ENCODE results near the gene SGMS1.
"Not testable (repeated sequence)": the region's sequence is repeated elsewhere in the genome, so short reads cannot be mapped to it uniquely, and the experiment has no call there.

The SGMS1 gene

GRCh38 chr10:50281210-50281966, 342.4 kb downstream of the SGMS1 start:
- no peak for TF ChIP-seq CTCF (conservative IDR thresholded peaks at IDR 0.05; ENCODE audit: low read length)
- no peak overlapping the region for H3K4me3 ChIP-seq (ENCODE audit: low read length)
- DNase-seq (ENCODE audit: low read depth) = no peak

- no peak for DNase-seq (ENCODE audit: low read depth)
- H3K4me3 ChIP-seq (ENCODE audit: low read length) = no peak overlapping the region
- TF ChIP-seq CTCF (conservative IDR thresholded peaks at IDR 0.05; ENCODE audit: low read length) = no peak
Observed at GRCh38 chr10:50280049-50280841, 343.5 kb downstream of the SGMS1 start.

- H3K4me3 ChIP-seq (ENCODE audit: low read length) = no peak overlapping the region
- TF ChIP-seq CTCF (conservative IDR thresholded peaks at IDR 0.05; ENCODE audit: low read length) = no peak
- DNase-seq (ENCODE audit: low read depth) = no peak
Observed at GRCh38 chr10:50279489-50279888, 344.3 kb downstream of the SGMS1 start.

- H3K4me3 ChIP-seq (ENCODE audit: low read length) = no peak overlapping the region
- DNase-seq (ENCODE audit: low read depth) = no peak
- peak; percentile 57 for TF ChIP-seq CTCF (conservative IDR thresholded peaks at IDR 0.05; ENCODE audit: low read length)
Observed at GRCh38 chr10:50275650-50276235, 348.0 kb downstream of the SGMS1 start.

- DNase-seq (ENCODE audit: low read depth) = no peak
- no peak for TF ChIP-seq CTCF (conservative IDR thresholded peaks at IDR 0.05; ENCODE audit: low read length)
- H3K4me3 ChIP-seq (ENCODE audit: low read length) = no peak overlapping the region
Observed at GRCh38 chr10:50272531-50272930, 351.2 kb downstream of the SGMS1 start.

GRCh38 chr10:50271564-50272250, 352.0 kb downstream of the SGMS1 start:
- TF ChIP-seq CTCF (conservative IDR thresholded peaks at IDR 0.05; ENCODE audit: low read length) = no peak
- no peak overlapping the region for H3K4me3 ChIP-seq (ENCODE audit: low read length)
- DNase-seq (ENCODE audit: low read depth) = no peak

GRCh38 chr10:50267877-50268276, 355.9 kb downstream of the SGMS1 start:
- DNase-seq (ENCODE audit: low read depth); H3K4me3 ChIP-seq (ENCODE audit: low read length): not testable (repeated sequence)

- DNase-seq (ENCODE audit: low read depth); H3K4me3 ChIP-seq (ENCODE audit: low read length): not testable (repeated sequence)
Observed at GRCh38 chr10:50262625-50263024, 361.1 kb downstream of the SGMS1 start.
